Gastrocnemius medialis (tissue), 4 donors: Measurements from ENCODE around the gene SP140. TPM values are rescaled to one million over a fixed set of nuclear protein-coding genes. Genes with fewer than 3 reads are reported as not detected.

Source experiments
- ATAC-seq, 2 donors: fragments of 150-250 bp; one replicate each; pipeline ENCODE4 v1.9.1; 2016
- DNase-seq, 2 donors: peaks; one replicate each; pipeline ENCODE4 v3.0.0-alpha.2; 2019
- H3K27ac ChIP-seq, 4 donors: fragments of 200-600 bp; sonication (generic); 1 replicate in 1 of 4; 2 replicates in 3 of 4; pipeline ENCODE4 v1.5.1; 2016 to 2018; ENCODE audit warnings: mild to moderate bottlenecking in 2 of 4, moderate library complexity in 1 of 4
- H3K27me3 ChIP-seq, 3 donors: fragments of 200-600 bp; sonication (generic) in 2 of 3; 1 replicate in 1 of 3; 2 replicates in 2 of 3; pipeline versions ENCODE4 v1.5.1 to v1.6.0; 2016 to 2019; ENCODE audit warnings: mild to moderate bottlenecking in 1 of 3, moderate library complexity in 1 of 3
- H3K36me3 ChIP-seq, 2 donors: fragments of 200-600 bp; sonication (generic) in 1 of 2; one replicate each; pipeline ENCODE4 v1.5.1; 2017 to 2018
- H3K4me1 ChIP-seq, 2 donors: fragments of 200-600 bp; sonication (generic) in 1 of 2; one replicate each; pipeline ENCODE4 v1.5.1; 2016 to 2017; ENCODE audit warnings: mild to moderate bottlenecking in 2 of 2
- H3K4me3 ChIP-seq, 4 donors: fragments of 200-600 bp; sonication (generic) in 3 of 4; 1 replicate in 1 of 4; 2 replicates in 3 of 4; pipeline ENCODE4 v1.5.1; 2016 to 2019; ENCODE audit warnings: mild to moderate bottlenecking in 2 of 4
- H3K9me3 ChIP-seq, 3 donors: fragments of 200-600 bp; sonication (generic) in 2 of 3; 1 replicate in 1 of 3; 2 replicates in 2 of 3; pipeline ENCODE4 v1.5.1; 2016 to 2019
- CTCF ChIP-seq, 5 experiments: fragments of 450-650 bp in 3 of 5; fragments of 200-600 bp in 2 of 5; sonication (generic) in 2 of 5; IDR thresholded peaks in 4 of 5; conservative IDR thresholded peaks in 1 of 5; 1 replicate in 4 of 5; 2 replicates in 1 of 5; pipeline ENCODE4 v1.5.1; 2016 to 2019; ENCODE audit warnings: antibody characterized with exemption in 5 of 5, mild to moderate bottlenecking in 3 of 5, moderate library complexity in 3 of 5
- POLR2A ChIP-seq, 2 donors: fragments of 450-650 bp; IDR thresholded peaks; one replicate each; pipeline ENCODE4 v1.6.1; 2017; ENCODE audit warnings: antibody characterized with exemption in 2 of 2, mild to moderate bottlenecking in 2 of 2, moderate library complexity in 2 of 2
- in situ Hi-C, 4 donors: fragments of 200-750 bp; cut with MboI; loops; one replicate each; pipeline versions ENCODE4 v1.15.0 to v1.8.0; 2017; ENCODE audit warnings: low sequenced_read_pairs in 4 of 4
- intact Hi-C: fragments of 100-400 bp; cut with DNase I; formaldehyde crosslinking; loops from one replicate; pipeline ENCODE4 v1.15.1; 2023; ENCODE audit warnings: low total_unique reads
- total RNA-seq, 4 donors: library from RNA; depleted of rRNA; stranded (reverse); fragments of >200 nt; gene quantifications; one replicate each; pipeline versions ENCODE4 v1.1.0 to v1.2.3, GENCODE V29; 2016

SP140 gene
- total RNA-seq, 4 donors from 2014 or later: 0.46 TPM; not detected in 3

- no peaks in the 10 kb centered on the region for H3K4me1 ChIP-seq
- intact Hi-C loops (no loop called here), in situ Hi-C loops (no loop called here)
- peaks cover 0 to 17% of the 10 kb centered on the region in 2 donors for H3K36me3 ChIP-seq
- no peak for DNase-seq
- H3K9me3 ChIP-seq: no peaks in the 10 kb centered on the region
- no peak overlapping the region for H3K27ac ChIP-seq
- no peaks in the 10 kb centered on the region for H3K27me3 ChIP-seq
- no peak overlapping the region for H3K4me3 ChIP-seq
- ATAC-seq: no peak
- TF ChIP-seq POLR2A (IDR thresholded peaks at IDR 0.05) (no peak), CTCF (IDR thresholded peaks at IDR 0.05 in 4 of 5, conservative IDR thresholded peaks at IDR 0.05 in 1 of 5) (no peak)
Observed at GRCh38 chr2:230356084-230356483, 130.5 kb downstream of the SP140 start.

GRCh38 chr2:230358305-230358704 is 132.8 kb downstream of the SP140 start:
- Histone ChIP-seq H3K4me3 (no peak overlapping the region), H3K4me1 (no peaks in the 10 kb centered on the region), H3K36me3 (peaks cover 0 to 17% of the 10 kb centered on the region in 2 donors), H3K9me3 (no peaks in the 10 kb centered on the region), H3K27me3 (no peaks in the 10 kb centered on the region), H3K27ac (no peak overlapping the region)
- no peak for DNase-seq
- in situ Hi-C loops: no loop called here
- intact Hi-C loops: no loop called here
- ATAC-seq: no peak
- TF ChIP-seq CTCF (IDR thresholded peaks at IDR 0.05 in 4 of 5, conservative IDR thresholded peaks at IDR 0.05 in 1 of 5) (no peak), POLR2A (IDR thresholded peaks at IDR 0.05) (no peak)

GRCh38 chr2:230360028-230360427 is 134.5 kb downstream of the SP140 start:
- no peak overlapping the region for H3K27ac ChIP-seq
- H3K36me3 ChIP-seq: peaks cover 0 to 17% of the 10 kb centered on the region in 2 donors
- H3K4me3 ChIP-seq: no peak overlapping the region
- no peaks in the 10 kb centered on the region for H3K27me3 ChIP-seq
- no peaks in the 10 kb centered on the region for H3K9me3 ChIP-seq
- H3K4me1 ChIP-seq: no peaks in the 10 kb centered on the region
- no peak for ATAC-seq
- intact Hi-C loops: no loop called here
- no peak for DNase-seq
- TF ChIP-seq CTCF (IDR thresholded peaks at IDR 0.05 in 4 of 5, conservative IDR thresholded peaks at IDR 0.05 in 1 of 5) (no peak), POLR2A (IDR thresholded peaks at IDR 0.05) (no peak)
- in situ Hi-C loops: no loop called here

GRCh38 chr2:230362030-230362691 is 136.6 kb downstream of the SP140 start:
- H3K4me1 ChIP-seq: no peaks in the 10 kb centered on the region
- H3K27ac ChIP-seq: no peak overlapping the region
- no peak for TF ChIP-seq POLR2A (IDR thresholded peaks at IDR 0.05)
- no peak for TF ChIP-seq CTCF (IDR thresholded peaks at IDR 0.05 in 4 of 5, conservative IDR thresholded peaks at IDR 0.05 in 1 of 5)
- DNase-seq (no peak), ATAC-seq (no peak)
- H3K36me3 ChIP-seq: peaks cover 0 to 17% of the 10 kb centered on the region in 2 donors
- H3K9me3 ChIP-seq: no peaks in the 10 kb centered on the region
- in situ Hi-C loops (no loop called here), intact Hi-C loops (no loop called here)
- H3K4me3 ChIP-seq: no peak overlapping the region
- H3K27me3 ChIP-seq: no peaks in the 10 kb centered on the region

Other genes with a start within 250 kb of the SP140 start
- under 1 TPM; 0.44 to 0.66 (median 0.58) TPM for gene SLC16A14, start 156.8 kb upstream of the SP140 start, total RNA-seq
- gene SP110, start 5.8 kb upstream of the SP140 start, total RNA-seq: 1 to 10 TPM; 3.0 to 7.0 (median 6.5) TPM
- 10 to 100 TPM in 1 of 4 donors, 1 to 10 TPM in 3; 2.2 to 13.5 (median 3.8) TPM for gene SP140L, start 101.5 kb downstream of the SP140 start, total RNA-seq
- gene SP100, start 190.5 kb downstream of the SP140 start, total RNA-seq: 10 to 100 TPM; 18.2 to 30.7 (median 19.5) TPM